ENCODE data around the gene CADPS. TPM values are rescaled to one million over a fixed set of nuclear protein-coding genes. Genes with fewer than 3 reads are reported as not detected.

CADPS gene
- total RNA-seq, 4 donors from 2014 or later: 1.0 to 8.1 (median 2.0) TPM

DNA sequence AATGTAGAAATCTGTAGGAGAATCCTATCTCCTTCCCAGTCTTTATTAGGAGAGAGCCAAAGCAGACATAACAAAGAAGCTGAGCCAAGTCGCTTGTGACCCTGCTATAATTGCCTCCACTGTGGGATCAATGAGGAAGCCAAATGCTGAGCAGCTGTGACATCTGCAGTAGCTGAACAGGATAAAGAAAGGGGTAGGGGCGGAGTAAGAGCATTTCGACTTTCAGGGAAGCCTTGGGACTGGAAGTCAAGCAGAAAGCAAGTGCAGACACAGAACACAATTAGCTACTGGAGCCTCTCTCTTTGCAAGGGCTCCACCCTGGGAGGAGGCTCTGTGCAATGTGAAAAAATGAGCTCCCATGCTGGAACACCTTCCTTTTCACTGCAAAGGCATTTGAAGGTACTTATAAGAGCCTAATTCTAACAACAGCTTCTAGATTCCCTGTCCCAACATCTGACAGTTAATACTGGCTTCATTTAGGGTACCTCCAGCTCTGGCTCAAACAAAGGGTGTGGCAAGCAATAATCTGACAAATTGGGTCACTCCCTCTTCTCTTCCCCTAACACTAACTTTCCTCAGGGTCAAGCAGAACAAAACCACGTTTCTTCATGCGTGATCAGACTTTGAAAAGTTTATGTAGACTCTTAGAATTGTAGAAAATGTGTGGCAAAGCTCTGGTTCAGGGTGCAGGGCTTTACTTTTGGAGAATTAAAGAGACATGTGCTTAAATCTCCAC is 166.4 kb downstream of the CADPS start:
- TF ChIP-seq, protein P1, sequence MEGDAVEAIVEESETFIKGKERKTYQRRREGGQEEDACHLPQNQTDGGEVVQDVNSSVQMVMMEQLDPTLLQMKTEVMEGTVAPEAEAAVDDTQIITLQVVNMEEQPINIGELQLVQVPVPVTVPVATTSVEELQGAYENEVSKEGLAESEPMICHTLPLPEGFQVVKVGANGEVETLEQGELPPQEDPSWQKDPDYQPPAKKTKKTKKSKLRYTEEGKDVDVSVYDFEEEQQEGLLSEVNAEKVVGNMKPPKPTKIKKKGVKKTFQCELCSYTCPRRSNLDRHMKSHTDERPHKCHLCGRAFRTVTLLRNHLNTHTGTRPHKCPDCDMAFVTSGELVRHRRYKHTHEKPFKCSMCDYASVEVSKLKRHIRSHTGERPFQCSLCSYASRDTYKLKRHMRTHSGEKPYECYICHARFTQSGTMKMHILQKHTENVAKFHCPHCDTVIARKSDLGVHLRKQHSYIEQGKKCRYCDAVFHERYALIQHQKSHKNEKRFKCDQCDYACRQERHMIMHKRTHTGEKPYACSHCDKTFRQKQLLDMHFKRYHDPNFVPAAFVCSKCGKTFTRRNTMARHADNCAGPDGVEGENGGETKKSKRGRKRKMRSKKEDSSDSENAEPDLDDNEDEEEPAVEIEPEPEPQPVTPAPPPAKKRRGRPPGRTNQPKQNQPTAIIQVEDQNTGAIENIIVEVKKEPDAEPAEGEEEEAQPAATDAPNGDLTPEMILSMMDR (IDR thresholded peaks at IDR 0.05): no peak
- no peak for TF ChIP-seq EP300 (IDR thresholded peaks at IDR 0.05)
- TF ChIP-seq POLR2A (IDR thresholded peaks at IDR 0.05; ENCODE audit: low read depth): no peak
- TF ChIP-seq POLR2AphosphoS5 (IDR thresholded peaks at IDR 0.05): no peak
- Histone ChIP-seq H3K4me3 (no peak overlapping the region), H3K27me3 (no peaks in the 10 kb centered on the region), H3K27ac (replicated peaks in 1 of 4) (no peak overlapping the region), H3K9me3 (no peaks in the 10 kb centered on the region), H3K36me3 (no peaks in the 10 kb centered on the region), H3K4me1 (no peaks in the 10 kb centered on the region)
- no peak for DNase-seq (ENCODE audit: extremely low spot score)
- intact Hi-C loops (cut with DNase I): no loop called here
- 36% methylated on average over 5 of the region's 5 CpGs for WGBS

DNA sequence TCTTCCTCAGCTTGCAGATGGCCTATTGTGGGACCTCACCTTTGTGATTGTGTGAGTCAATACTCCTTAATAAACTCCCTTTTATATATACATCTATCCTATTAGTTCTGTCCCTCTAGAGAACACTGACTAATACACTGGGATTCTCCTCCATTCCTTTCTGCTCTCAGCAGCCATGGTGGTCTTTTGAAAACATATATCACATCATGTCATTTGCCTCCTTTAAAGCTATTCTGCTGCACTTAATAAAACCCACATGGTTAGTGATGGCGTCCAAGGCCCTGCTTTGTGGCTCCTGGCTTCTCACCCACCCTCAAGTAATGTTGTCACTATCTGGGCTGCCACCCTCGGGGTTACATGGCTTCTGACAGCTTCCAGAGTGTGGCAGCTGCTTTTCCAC is 169.5 kb downstream of the CADPS start:
- Histone ChIP-seq H3K9me3 (no peaks in the 10 kb centered on the region), H3K36me3 (no peaks in the 10 kb centered on the region), H3K4me1 (no peaks in the 10 kb centered on the region), H3K4me3 (no peak overlapping the region), H3K27me3 (no peaks in the 10 kb centered on the region), H3K27ac (replicated peaks in 1 of 4) (no peak overlapping the region)
- intact Hi-C loops (cut with DNase I): no loop called here
- no peak for DNase-seq (ENCODE audit: extremely low spot score)
- 54% methylated on average over 2 of the region's 2 CpGs for WGBS
- TF ChIP-seq EP300 (IDR thresholded peaks at IDR 0.05) (no peak), POLR2AphosphoS5 (IDR thresholded peaks at IDR 0.05) (no peak), POLR2A (IDR thresholded peaks at IDR 0.05; ENCODE audit: low read depth) (no peak)
- TF ChIP-seq, protein P1 (IDR thresholded peaks at IDR 0.05): no peak

DNA sequence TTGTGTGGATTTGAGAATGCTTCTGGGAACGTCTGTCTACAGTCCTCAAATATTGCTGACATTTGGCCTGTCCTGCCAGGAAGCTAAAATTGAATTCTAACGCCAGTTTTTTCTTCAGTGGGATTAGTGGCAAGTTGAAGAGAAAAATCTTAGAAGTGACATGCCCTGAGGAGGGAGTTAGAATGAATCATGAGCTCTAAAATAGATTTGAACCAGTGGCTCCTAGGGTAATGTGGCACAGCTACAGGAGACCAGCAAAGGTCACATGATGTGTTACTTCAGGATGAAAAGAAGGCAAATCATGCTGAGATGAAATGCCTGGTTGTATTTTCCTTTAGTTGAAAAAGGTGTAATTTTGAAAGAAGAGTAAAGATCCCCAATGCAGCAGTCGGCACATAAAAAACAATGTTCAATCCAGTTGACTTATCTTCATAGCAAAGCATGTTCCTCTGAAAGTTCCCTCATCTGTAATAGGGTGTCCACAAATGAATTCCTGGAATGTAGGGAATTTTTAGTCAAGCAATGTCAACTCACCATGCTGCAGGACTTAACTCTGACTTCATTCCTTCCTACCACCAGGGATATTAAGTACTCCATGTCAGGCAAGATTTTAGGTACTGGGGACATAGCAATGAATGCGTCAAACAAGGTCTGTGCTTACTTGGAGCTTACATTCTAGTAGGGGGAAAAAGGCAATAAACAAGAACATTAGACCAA is 171.6 kb downstream of the CADPS start:
- peaks cover 0 to 6% (median 0%) of the 10 kb centered on the region in 4 donors for H3K27me3 ChIP-seq
- intact Hi-C loops (cut with DNase I): no loop called here
- no peaks in the 10 kb centered on the region for H3K36me3 ChIP-seq
- TF ChIP-seq, protein P1 (IDR thresholded peaks at IDR 0.05): no peak
- TF ChIP-seq POLR2A (IDR thresholded peaks at IDR 0.05; ENCODE audit: low read depth) (no peak), EP300 (IDR thresholded peaks at IDR 0.05) (no peak), POLR2AphosphoS5 (IDR thresholded peaks at IDR 0.05) (no peak)
- no peaks in the 10 kb centered on the region for H3K9me3 ChIP-seq
- H3K4me1 ChIP-seq: no peaks in the 10 kb centered on the region
- DNase-seq (ENCODE audit: extremely low spot score): no peak
- 61% methylated on average over 4 of the region's 4 CpGs for WGBS
- H3K27ac ChIP-seq (replicated peaks in 1 of 4): no peak overlapping the region
- no peak overlapping the region for H3K4me3 ChIP-seq

DNA sequence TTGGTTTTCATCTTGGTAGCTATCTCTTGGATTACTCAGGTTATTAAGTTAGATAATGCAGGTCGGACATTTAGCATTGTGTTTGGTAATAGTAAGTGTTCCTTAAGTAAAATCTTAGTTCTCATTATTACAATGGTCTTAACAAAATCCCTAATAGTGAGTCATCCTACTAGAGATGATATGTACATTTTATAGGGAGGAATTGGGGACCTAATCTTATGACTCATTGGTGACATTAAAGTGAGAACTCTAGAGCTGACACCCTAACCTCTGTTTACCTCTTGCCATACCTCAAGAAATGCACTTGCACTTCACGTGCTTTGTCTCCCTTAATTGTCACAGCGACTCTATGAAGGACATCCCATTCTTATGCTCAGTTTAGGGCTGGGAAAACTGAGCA is 174.9 kb downstream of the CADPS start:
- WGBS: 86% methylated on average over 3 of the region's 3 CpGs
- DNase-seq (ENCODE audit: extremely low spot score): no peak
- Histone ChIP-seq H3K9me3 (no peaks in the 10 kb centered on the region), H3K27me3 (peaks cover 0 to 6% (median 0%) of the 10 kb centered on the region in 4 donors), H3K36me3 (no peaks in the 10 kb centered on the region), H3K4me1 (no peaks in the 10 kb centered on the region), H3K27ac (replicated peaks in 1 of 4) (no peak overlapping the region), H3K4me3 (no peak overlapping the region)
- intact Hi-C loops (cut with DNase I): no loop called here
- no peak for TF ChIP-seq POLR2AphosphoS5 (IDR thresholded peaks at IDR 0.05)
- TF ChIP-seq EP300 (IDR thresholded peaks at IDR 0.05): no peak
- TF ChIP-seq, protein P1 (IDR thresholded peaks at IDR 0.05): no peak
- TF ChIP-seq POLR2A (IDR thresholded peaks at IDR 0.05; ENCODE audit: low read depth): no peak
